Chondrocyte (in vitro differentiated cells): ENCODE measurements around the gene HIBCH. TPM values are rescaled to one million over a fixed set of nuclear protein-coding genes. Genes with fewer than 3 reads are reported as not detected.
A peak's percentile ranks its signal among the peaks of the same experiment; 100 is the strongest.
"Not testable (repeated sequence)": the region's sequence is repeated elsewhere in the genome, so short reads cannot be mapped to it uniquely, and the experiment has no call there.

Experiments
- DNase-seq: peaks from one replicate; pipeline ENCODE4 v3.0.0; 2021; ENCODE audit warnings: mixed read lengths, low spot score
- H3K27ac Mint-ChIP-seq: one replicate; pipeline ENCODE4 v1.8.0; 2021; ENCODE audit warnings: mild to moderate bottlenecking, moderate library complexity, mixed read lengths; ENCODE audit not compliant: unreplicated experiment
- H3K27me3 Mint-ChIP-seq: 2 replicates; pipeline ENCODE4 v1.8.0; 2021; ENCODE audit warnings: low read depth, mixed read lengths
- H3K36me3 Mint-ChIP-seq: 2 replicates; pipeline ENCODE4 v1.8.0; 2021; ENCODE audit warnings: low read depth, mixed read lengths
- H3K4me1 Mint-ChIP-seq: 2 replicates; pipeline ENCODE4 v1.8.0; 2021; ENCODE audit warnings: low read depth, mild to moderate bottlenecking, mixed read lengths
- H3K4me3 Mint-ChIP-seq: one replicate; pipeline ENCODE4 v1.8.0; 2021; ENCODE audit warnings: mild to moderate bottlenecking, moderate library complexity, mixed read lengths; ENCODE audit not compliant: unreplicated experiment
- H3K9me3 Mint-ChIP-seq: 2 replicates; pipeline ENCODE4 v1.8.0; 2021; ENCODE audit warnings: low read depth, mixed read lengths
- total RNA-seq: library from RNA; stranded (reverse); gene quantifications from 3 replicates; pipeline ENCODE4 v1.2.1, GENCODE V29; 2021
- TF ChIP-seq, protein P1 (sequence below): fragments of 200-600 bp; sonication (generic); IDR thresholded peaks from 2 replicates; pipeline ENCODE4 v1.5.0; 2021; ENCODE audit warnings: antibody characterized with exemption, mild to moderate bottlenecking, moderate library complexity

Gene HIBCH
- total RNA-seq, 1 donor from 2014 or later, result 19.1 TPM

GRCh38 chr2:190280565-190281350 is 38.9 kb downstream of the HIBCH start:
- Mint-ChIP-seq H3K36me3 (peaks cover 13% of the 10 kb centered on the region), H3K9me3 (no peaks in the 10 kb centered on the region), H3K4me1 (peaks cover 20% of the 10 kb centered on the region), H3K4me3 (no peak overlapping the region), H3K27ac (peak overlapping the region; percentile 24), H3K27me3 (no peaks in the 10 kb centered on the region)
- TF ChIP-seq, protein P1, sequence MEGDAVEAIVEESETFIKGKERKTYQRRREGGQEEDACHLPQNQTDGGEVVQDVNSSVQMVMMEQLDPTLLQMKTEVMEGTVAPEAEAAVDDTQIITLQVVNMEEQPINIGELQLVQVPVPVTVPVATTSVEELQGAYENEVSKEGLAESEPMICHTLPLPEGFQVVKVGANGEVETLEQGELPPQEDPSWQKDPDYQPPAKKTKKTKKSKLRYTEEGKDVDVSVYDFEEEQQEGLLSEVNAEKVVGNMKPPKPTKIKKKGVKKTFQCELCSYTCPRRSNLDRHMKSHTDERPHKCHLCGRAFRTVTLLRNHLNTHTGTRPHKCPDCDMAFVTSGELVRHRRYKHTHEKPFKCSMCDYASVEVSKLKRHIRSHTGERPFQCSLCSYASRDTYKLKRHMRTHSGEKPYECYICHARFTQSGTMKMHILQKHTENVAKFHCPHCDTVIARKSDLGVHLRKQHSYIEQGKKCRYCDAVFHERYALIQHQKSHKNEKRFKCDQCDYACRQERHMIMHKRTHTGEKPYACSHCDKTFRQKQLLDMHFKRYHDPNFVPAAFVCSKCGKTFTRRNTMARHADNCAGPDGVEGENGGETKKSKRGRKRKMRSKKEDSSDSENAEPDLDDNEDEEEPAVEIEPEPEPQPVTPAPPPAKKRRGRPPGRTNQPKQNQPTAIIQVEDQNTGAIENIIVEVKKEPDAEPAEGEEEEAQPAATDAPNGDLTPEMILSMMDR, result no peak
- DNase-seq, result no peak

- not testable (repeated sequence) for H3K4me3 Mint-ChIP-seq, H3K27me3 Mint-ChIP-seq, DNase-seq, H3K9me3 Mint-ChIP-seq, H3K27ac Mint-ChIP-seq
- Mint-ChIP-seq H3K4me1 (peaks cover 20% of the 10 kb centered on the region), H3K36me3 (peaks cover 13% of the 10 kb centered on the region)
These were observed 40.1 kb downstream of the HIBCH start for GRCh38 chr2:190279256-190280134.

DNA sequence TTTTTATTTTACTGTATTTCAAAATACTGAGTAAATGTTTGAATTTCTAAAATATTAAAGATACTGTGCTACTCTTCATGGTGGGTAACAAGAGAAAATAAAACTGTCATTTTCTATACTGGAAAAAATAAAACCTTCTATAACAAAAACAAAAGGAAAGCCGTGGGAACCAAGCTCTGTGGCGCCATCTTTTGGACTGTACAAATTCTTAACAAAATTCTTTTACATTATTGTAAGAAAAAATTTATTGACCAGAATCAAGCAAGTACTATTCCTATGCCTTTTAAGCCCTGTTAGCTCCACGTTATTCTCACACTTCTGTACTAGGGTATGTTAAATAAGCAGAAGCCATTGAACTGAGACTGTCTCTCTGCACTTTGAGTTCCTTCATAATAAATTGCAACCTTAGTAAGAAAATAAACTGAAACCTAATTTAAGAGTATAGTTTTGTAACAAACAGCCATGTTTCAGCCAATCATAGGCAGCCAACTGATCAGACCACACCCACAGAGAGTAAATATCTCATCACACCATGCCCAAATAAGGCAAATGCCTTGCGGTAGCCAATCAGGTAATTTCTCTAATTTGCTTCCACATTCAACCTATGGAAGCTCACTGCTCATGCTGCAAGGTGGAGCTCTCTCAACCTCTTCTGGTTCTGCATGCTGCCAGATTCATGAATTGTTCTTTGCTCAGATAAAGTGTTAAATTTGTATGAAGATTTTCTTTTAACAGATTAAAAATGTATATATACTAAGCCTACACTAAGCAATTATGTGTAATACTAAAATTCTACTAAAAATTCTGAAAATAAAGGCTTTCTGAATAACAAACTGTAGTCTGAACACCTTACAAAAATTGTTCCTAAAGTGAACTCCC is 42.2 kb downstream of the HIBCH start:
- DNase-seq, result no peak
- TF ChIP-seq, protein P1, result peak; percentile 88
- Mint-ChIP-seq H3K4me1 (peaks cover 20% of the 10 kb centered on the region), H3K9me3 (no peaks in the 10 kb centered on the region), H3K36me3 (peaks cover 8% of the 10 kb centered on the region), H3K27ac (no peak overlapping the region), H3K4me3 (no peak overlapping the region), H3K27me3 (no peaks in the 10 kb centered on the region)

DNA sequence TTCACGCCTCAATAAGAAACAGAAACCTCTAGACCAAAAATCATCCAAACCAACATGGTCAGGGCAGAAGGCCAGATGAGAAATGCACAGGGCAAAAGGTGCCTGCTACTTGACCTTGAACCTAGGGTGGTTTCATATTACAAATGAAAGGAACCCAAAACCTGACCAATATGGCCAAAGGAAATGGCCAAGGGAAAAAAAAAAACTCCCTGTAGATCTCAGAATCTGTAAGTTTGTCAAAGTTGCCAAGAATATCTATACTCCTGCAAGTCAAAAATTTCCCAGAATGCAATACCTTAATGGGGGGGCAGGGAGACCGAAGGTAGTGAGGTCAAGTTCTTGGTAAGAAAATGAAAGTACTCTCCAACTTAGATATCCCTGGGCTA is 47.2 kb downstream of the HIBCH start:
- TF ChIP-seq, protein P1, result no peak

DNA sequence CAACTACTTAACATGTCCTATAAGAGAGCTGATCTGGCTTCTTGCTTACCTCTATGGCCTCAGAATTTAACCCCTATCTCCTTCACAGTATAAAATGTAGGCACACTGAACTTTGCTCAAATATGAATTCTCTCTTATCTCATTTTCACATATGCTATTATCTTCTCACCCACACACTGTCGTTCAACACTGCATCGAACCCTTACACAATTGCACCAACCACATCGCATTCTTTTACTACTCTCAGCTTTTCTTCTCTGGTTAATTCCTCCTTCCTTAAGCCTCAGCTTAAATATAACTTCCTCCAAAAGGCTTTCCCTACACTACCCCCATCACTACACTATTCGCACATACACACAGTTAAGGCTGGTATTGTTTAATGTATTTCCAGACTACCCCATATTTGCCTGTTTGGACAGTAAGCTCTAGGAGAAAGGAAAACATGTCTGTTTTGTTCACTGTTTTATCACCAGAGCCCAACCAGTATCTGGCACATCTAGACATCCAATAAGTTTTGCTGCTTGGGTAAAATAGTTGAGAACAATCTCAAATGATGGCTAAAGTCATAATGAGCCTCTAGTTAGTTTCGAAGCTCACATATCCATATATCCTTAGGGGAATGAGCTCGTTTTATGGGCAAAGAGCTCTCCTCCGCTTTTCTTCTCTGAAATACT is 47.7 kb downstream of the HIBCH start:
- peaks cover 9% of the 10 kb centered on the region for H3K36me3 Mint-ChIP-seq
- TF ChIP-seq, protein P1, result no peak
- H3K27me3 Mint-ChIP-seq, result no peaks in the 10 kb centered on the region
- no peak overlapping the region for H3K27ac Mint-ChIP-seq
- H3K4me3 Mint-ChIP-seq, result no peak overlapping the region
- peaks cover 10% of the 10 kb centered on the region for H3K4me1 Mint-ChIP-seq
- DNase-seq, result no peak
- peaks cover 3% of the 10 kb centered on the region for H3K9me3 Mint-ChIP-seq

More for the DNA sequence above, 47.2 kb downstream of the HIBCH start:
- no peaks in the 10 kb centered on the region for H3K27me3 Mint-ChIP-seq
- no peak overlapping the region for H3K27ac Mint-ChIP-seq
- peaks cover 5% of the 10 kb centered on the region for H3K4me1 Mint-ChIP-seq
- H3K9me3 Mint-ChIP-seq, result peaks cover 3% of the 10 kb centered on the region
- H3K36me3 Mint-ChIP-seq, result peaks cover 5% of the 10 kb centered on the region
- no peak overlapping the region for H3K4me3 Mint-ChIP-seq
- no peak for DNase-seq
